ENCODE data around the gene TARS2.

The TARS2 gene

GRCh38 chr1:150486966-150487762 lies at the start of gene TARS2:
Gene TARS2 (plus strand): TSS chr1:150487419. CDS start chr1:150487451, 32 bp downstream.
- TF ChIP-seq CTCF (IDR thresholded peaks at IDR 0.05; ENCODE audit: borderline replicate concordance, control extremely low read depth, extremely low read depth, insufficient read depth, missing control alignments), result no peak
- in situ Hi-C loops (cut with MboI; ENCODE audit: low sequenced_read_pairs, unreplicated experiment), result no loop called here
- DNase-seq (ENCODE audit: low spot score), result peak; percentile 96

- TF ChIP-seq CTCF (IDR thresholded peaks at IDR 0.05; ENCODE audit: borderline replicate concordance, control extremely low read depth, extremely low read depth, insufficient read depth, missing control alignments), result no peak
- in situ Hi-C loops (cut with MboI; ENCODE audit: low sequenced_read_pairs, unreplicated experiment), result no loop called here
- DNase-seq (ENCODE audit: low spot score), result no peak
These were observed 46.1 kb upstream of the TARS2 start for GRCh38 chr1:150441121-150441520.

GRCh38 chr1:150444232-150444631 lies 43.0 kb upstream of the TARS2 start:
- in situ Hi-C loops (cut with MboI; ENCODE audit: low sequenced_read_pairs, unreplicated experiment), result no loop called here
- TF ChIP-seq CTCF (IDR thresholded peaks at IDR 0.05; ENCODE audit: borderline replicate concordance, control extremely low read depth, extremely low read depth, insufficient read depth, missing control alignments), result no peak
- no peak for DNase-seq (ENCODE audit: low spot score)

- TF ChIP-seq CTCF (IDR thresholded peaks at IDR 0.05; ENCODE audit: borderline replicate concordance, control extremely low read depth, extremely low read depth, insufficient read depth, missing control alignments), result no peak
- in situ Hi-C loops (cut with MboI; ENCODE audit: low sequenced_read_pairs, unreplicated experiment), result no loop called here
These were observed 31.0 kb upstream of the TARS2 start for GRCh38 chr1:150456146-150456647.

GRCh38 chr1:150464422-150464826 lies 22.8 kb upstream of the TARS2 start:
- in situ Hi-C loops (cut with MboI; ENCODE audit: low sequenced_read_pairs, unreplicated experiment), result no loop called here
- TF ChIP-seq CTCF (IDR thresholded peaks at IDR 0.05; ENCODE audit: borderline replicate concordance, control extremely low read depth, extremely low read depth, insufficient read depth, missing control alignments), result peak; percentile 51
- peak; percentile 84 for DNase-seq (ENCODE audit: low spot score)

More at GRCh38 chr1:150456146-150456647, 31.0 kb upstream of the TARS2 start:
- no peak for DNase-seq (ENCODE audit: low spot score)

- in situ Hi-C loops (cut with MboI; ENCODE audit: low sequenced_read_pairs, unreplicated experiment), result no loop called here
- no peak for TF ChIP-seq CTCF (IDR thresholded peaks at IDR 0.05; ENCODE audit: borderline replicate concordance, control extremely low read depth, extremely low read depth, insufficient read depth, missing control alignments)
- DNase-seq (ENCODE audit: low spot score), result no peak
These were observed 20.3 kb upstream of the TARS2 start for GRCh38 chr1:150466964-150467363.
